Epithelial cell of proximal tubule (primary cell): ENCODE data around the gene CDK4. TPM values are rescaled to one million over a fixed set of nuclear protein-coding genes. Genes with fewer than 3 reads are reported as not detected.
A peak's percentile ranks its signal among the peaks of the same experiment; 100 is the strongest.

Experiments used
- DNase-seq: peaks from one replicate; pipeline ENCODE4 v3.0.0-alpha.2; 2011; ENCODE audit warnings: low read depth
- H3K4me3 ChIP-seq: 2 replicates; pipeline ENCODE4 v1.5.1; 2011; ENCODE audit warnings: low read depth, mild to moderate bottlenecking, low read length
- CTCF ChIP-seq: conservative IDR thresholded peaks from 2 replicates; pipeline ENCODE4 v1.5.1; 2012; ENCODE audit warnings: low read depth, mild to moderate bottlenecking, low read length
- total RNA-seq: library from RNA; depleted of rRNA; stranded (reverse); fragments of >200 nt; gene quantifications from 2 replicates; pipeline ENCODE4 v1.2.3, GENCODE V29; 2015

Gene CDK4
- total RNA-seq, 1 donor from 2014 or later = 178 TPM

- no peak for TF ChIP-seq CTCF
- DNase-seq = no peak
- H3K4me3 ChIP-seq = peak overlapping the region; percentile 82
Measured at GRCh38 chr12:57750561-57751431, 1.3 kb downstream of the CDK4 start.

- no peak overlapping the region for H3K4me3 ChIP-seq
- DNase-seq = no peak
- no peak for TF ChIP-seq CTCF
Measured at GRCh38 chr12:57749061-57749460, 3.0 kb downstream of the CDK4 start.

- no peak for DNase-seq
- TF ChIP-seq CTCF = no peak
- peak overlapping the region; percentile 79 for H3K4me3 ChIP-seq
Measured at GRCh38 chr12:57746025-57746424, 6.1 kb downstream of the CDK4 start.

- no peak for TF ChIP-seq CTCF
- no peak for DNase-seq
- H3K4me3 ChIP-seq = peak overlapping the region; percentile 79
Measured at GRCh38 chr12:57745485-57745881, 6.6 kb downstream of the CDK4 start.

GRCh38 chr12:57744777-57745484 is 7.2 kb downstream of the CDK4 start, which contains the start of gene TSPAN31:
TSPAN31 (plus strand) TSS chr12:57745039; CDS start chr12:57745155, 116 bp downstream.
- peak within 1 kb of the TSS; percentile 79 for H3K4me3 ChIP-seq
- TF ChIP-seq CTCF = no peak
- peak; percentile 93 for DNase-seq

GRCh38 chr12:57744194-57744776 is 7.8 kb downstream of the CDK4 start:
- TF ChIP-seq CTCF = no peak
- DNase-seq = no peak
- H3K4me3 ChIP-seq = peak overlapping the region; percentile 79
